Mucosa of descending colon (tissue), 3 donors: ENCODE results near the gene LPAR3. TPM values are rescaled to one million over a fixed set of nuclear protein-coding genes. Genes with fewer than 3 reads are reported as not detected.

ENCODE experiments used
- ATAC-seq: fragments of 200-7000 bp; cut with Tn5 transposase; one replicate; pipeline ENCODE4 v1.9.1; 2020; ENCODE audit warnings: mild to moderate bottlenecking, moderate library complexity
- DNase-seq, 3 donors: peaks; one replicate each; pipeline ENCODE4 v3.0.0-alpha.2; 2020
- H3K36me3 ChIP-seq: fragments of 200-600 bp; one replicate; pipeline ENCODE4 v1.8.0; 2021; ENCODE audit warnings: low read depth, mild to moderate bottlenecking
- H3K4me1 ChIP-seq: fragments of 200-600 bp; one replicate; pipeline ENCODE4 v1.8.0; 2021; ENCODE audit warnings: low read depth, mild to moderate bottlenecking
- H3K4me3 ChIP-seq: fragments of 200-600 bp; one replicate; pipeline ENCODE4 v1.8.0; 2021; ENCODE audit warnings: mild to moderate bottlenecking
- H3K9me3 ChIP-seq: fragments of 200-600 bp; one replicate; pipeline ENCODE4 v1.8.0; 2021; ENCODE audit warnings: mild to moderate bottlenecking
- intact Hi-C, 2 donors: fragments of 100-400 bp; cut with DNase I in 1 of 2; cut with micrococcal nuclease in 1 of 2; formaldehyde crosslinking; loops; one replicate each; pipeline versions ENCODE4 v1.11.0 to v1.11.1; 2022; cut with DNase I, micrococcal nuclease
- total RNA-seq, 3 donors: library from RNA; stranded (reverse); fragmentation: NEBNext Ultra II Directional in 2 of 3; extraction: Animal tissue kit (Norgen Biotek cat#: 25700) in 2 of 3; gene quantifications; one replicate each; pipeline versions ENCODE4 v1.2.1 to v1.2.4, GENCODE V29; 2021 to 2023
- TF ChIP-seq, protein P1 (sequence below): fragments of 200-600 bp; IDR thresholded peaks from one replicate; pipeline ENCODE4 v1.8.0; 2022; ENCODE audit warnings: antibody characterized with exemption, mild to moderate bottlenecking
- donor health status: DM: no; HTN: no; CAD: no; lungs with moderate emphysema.
- donor health status: DM: no; HTN: no; CAD: no.
- donor health status: DM: no; HTN: yes; CAD: no.

Gene LPAR3
- total RNA-seq, 3 donors from 2014 or later: 2.5 to 3.5 (median 2.5) TPM

DNA sequence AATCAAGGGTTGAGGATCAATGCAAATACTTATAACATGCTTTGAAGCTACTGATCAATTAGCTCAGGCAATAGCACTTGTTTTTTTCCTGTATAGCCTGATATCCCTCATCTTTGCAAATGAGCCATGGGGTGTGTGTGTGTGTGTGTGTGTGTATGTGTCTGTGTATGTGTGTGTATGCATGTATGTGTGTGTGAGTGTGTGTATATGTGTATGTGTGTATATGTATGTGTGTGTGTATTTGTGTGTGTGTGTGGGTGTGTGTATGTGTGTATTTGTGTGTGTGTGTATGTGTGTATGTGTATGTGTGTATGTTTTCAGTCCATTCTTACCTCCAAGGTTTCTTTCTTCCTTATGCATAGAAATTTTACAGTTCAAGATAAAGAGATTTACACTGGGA is 124.4 kb downstream of the LPAR3 start:
- Histone ChIP-seq H3K4me3 (no peak overlapping the region), H3K36me3 (no peaks in the 10 kb centered on the region), H3K9me3 (no peaks in the 10 kb centered on the region), H3K4me1 (peaks cover 3% of the 10 kb centered on the region)
- DNase-seq (no peak), ATAC-seq (no peak)
- TF ChIP-seq, protein P1, sequence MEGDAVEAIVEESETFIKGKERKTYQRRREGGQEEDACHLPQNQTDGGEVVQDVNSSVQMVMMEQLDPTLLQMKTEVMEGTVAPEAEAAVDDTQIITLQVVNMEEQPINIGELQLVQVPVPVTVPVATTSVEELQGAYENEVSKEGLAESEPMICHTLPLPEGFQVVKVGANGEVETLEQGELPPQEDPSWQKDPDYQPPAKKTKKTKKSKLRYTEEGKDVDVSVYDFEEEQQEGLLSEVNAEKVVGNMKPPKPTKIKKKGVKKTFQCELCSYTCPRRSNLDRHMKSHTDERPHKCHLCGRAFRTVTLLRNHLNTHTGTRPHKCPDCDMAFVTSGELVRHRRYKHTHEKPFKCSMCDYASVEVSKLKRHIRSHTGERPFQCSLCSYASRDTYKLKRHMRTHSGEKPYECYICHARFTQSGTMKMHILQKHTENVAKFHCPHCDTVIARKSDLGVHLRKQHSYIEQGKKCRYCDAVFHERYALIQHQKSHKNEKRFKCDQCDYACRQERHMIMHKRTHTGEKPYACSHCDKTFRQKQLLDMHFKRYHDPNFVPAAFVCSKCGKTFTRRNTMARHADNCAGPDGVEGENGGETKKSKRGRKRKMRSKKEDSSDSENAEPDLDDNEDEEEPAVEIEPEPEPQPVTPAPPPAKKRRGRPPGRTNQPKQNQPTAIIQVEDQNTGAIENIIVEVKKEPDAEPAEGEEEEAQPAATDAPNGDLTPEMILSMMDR: no peak
- intact Hi-C loops: loop anchor here in 1 of 2 donors (10.0 kb wide), 2 partner anchors 166 to 314 kb away; no protein-coding TSS in a partner anchor

DNA sequence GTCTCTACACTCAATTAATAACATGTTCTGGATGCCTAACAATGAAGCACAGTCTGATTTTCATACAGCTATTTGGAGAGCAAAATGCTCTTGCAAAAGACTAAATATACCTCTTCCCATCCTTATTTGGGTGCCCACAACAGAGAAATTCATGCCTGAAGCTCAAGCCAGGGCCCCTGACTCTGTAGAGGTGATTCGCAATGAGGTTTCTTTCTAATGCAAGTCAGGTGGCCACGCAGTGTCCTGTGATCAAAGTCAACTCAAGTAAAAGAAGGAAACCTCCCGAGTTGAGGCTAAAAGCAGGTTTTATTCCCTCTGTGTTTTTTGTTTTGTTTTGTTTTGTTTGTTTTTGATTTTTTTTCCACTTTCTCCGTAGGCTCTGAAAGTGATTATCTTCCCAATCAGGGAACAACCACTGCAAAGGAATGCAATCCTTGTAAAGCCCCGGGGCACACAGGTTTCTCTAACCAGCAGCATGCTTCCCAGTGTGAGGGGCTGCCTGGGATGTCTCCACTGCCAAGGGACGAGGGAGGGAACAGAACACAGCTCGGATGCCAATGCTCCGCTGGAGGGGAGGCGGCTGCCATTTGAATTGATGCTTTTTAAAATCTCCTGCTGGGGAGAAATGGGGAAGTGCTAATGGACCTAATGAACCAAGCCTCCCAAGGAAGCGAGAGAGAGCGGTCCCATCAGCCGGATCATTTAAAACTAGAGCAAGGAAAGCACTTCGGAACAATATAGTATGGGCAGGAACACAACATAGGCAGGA is 128.9 kb downstream of the LPAR3 start:
- ATAC-seq: no peak
- TF ChIP-seq, protein P1: no peak
- no peak for DNase-seq
- no peaks in the 10 kb centered on the region for H3K36me3 ChIP-seq
- no peaks in the 10 kb centered on the region for H3K4me1 ChIP-seq
- no peaks in the 10 kb centered on the region for H3K9me3 ChIP-seq
- no peak overlapping the region for H3K4me3 ChIP-seq
- intact Hi-C loops: loop anchor here in 1 of 2 donors (10.0 kb wide), 2 partner anchors 171 to 309 kb away; no protein-coding TSS in a partner anchor

DNA sequence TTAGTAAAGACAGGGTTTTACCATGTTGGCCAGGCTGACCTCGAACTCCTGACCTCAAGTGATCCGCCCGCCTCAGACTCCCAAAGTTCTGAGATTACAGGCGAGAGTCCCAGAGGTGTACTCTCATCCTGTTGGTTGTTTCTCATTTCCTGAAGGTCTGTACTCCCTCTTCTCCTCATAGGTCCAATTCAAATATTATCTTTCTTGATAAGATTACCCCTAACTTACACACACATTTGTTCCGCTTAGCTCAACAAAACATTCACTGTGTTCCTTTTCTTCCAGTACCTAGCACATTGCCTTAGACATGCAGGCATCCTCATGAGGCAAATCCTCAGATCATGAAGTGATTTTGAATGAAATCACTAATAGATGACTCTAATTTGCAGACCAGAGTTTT is 130.3 kb downstream of the LPAR3 start:
- DNase-seq: no peak
- intact Hi-C loops: loop anchor here in 1 of 2 donors (10.0 kb wide), 2 partner anchors 172 to 308 kb away; no protein-coding TSS in a partner anchor
- Histone ChIP-seq H3K4me3 (no peak overlapping the region), H3K4me1 (peaks cover 2% of the 10 kb centered on the region), H3K36me3 (no peaks in the 10 kb centered on the region), H3K9me3 (no peaks in the 10 kb centered on the region)
- TF ChIP-seq, protein P1: no peak
- no peak for ATAC-seq

Other genes starting within 250 kb of the LPAR3 start
- 10 to 100 TPM in 2 of 3 donors, 1 to 10 TPM in 1; 6.2 to 36.7 (median 14.4) TPM for gene SSX2IP, start 202.7 kb downstream of the LPAR3 start, total RNA-seq
- gene MCOLN2, start 103.9 kb upstream of the LPAR3 start, total RNA-seq: 100 to 1,000 TPM in 1 of 3 donors, 10 to 100 TPM in 2; 10.8 to 101 (median 66.2) TPM
- 1 to 10 TPM in 2 of 3 donors, under 1 TPM in 1; 0.80 to 2.3 (median 2.2) TPM for gene MCOLN3, start 155.3 kb upstream of the LPAR3 start, total RNA-seq